H1 (cell line): ENCODE results near the gene VSTM2L. TPM values are rescaled to one million over a fixed set of nuclear protein-coding genes. Genes with fewer than 3 reads are reported as not detected.

Experiments used
- CTCF ChIA-PET: fragments of 300-600 bp; sonication (Branson Sonifier 250); formaldehyde crosslinking; loops from one replicate; lab custom pipeline; 2021; ENCODE audit not compliant: partially characterized antibody; lab: Charles Lee
- POLR2A ChIA-PET: fragments of 300-600 bp; sonication (Branson Sonifier 250); formaldehyde crosslinking; loops from one replicate; lab custom pipeline; 2021; ENCODE audit warnings: inconsistent platforms; ENCODE audit not compliant: partially characterized antibody; lab: Charles Lee
- DNase-seq, 2 experiments: peaks; one replicate each; pipeline versions ENCODE4 v3.0.0 to v3.0.0-alpha.2; 2010 to 2022; ENCODE audit warnings: low spot score in 2 of 2, low read depth in 1 of 2, mixed read lengths in 1 of 2
- FAIRE-seq: peaks from 2 replicates; lab custom pipeline; 2011; peaks lifted over from hg19 to GRCh38; lab: Jason Lieb, UNC
- H2AFZ ChIP-seq: 2 replicates; pipeline ENCODE4 v1.8.1; 2012; ENCODE audit warnings: low read length, inconsistent platforms
- H2AK5ac ChIP-seq: 2 replicates; pipeline ENCODE4 v1.6.1; 2013; ENCODE audit warnings: low read depth, low read length
- H2BK120ac ChIP-seq: replicated peaks from 2 replicates; pipeline ENCODE3; 2013; ENCODE audit warnings: low read depth, low read length, inconsistent platforms
- H2BK12ac ChIP-seq: 2 replicates; pipeline ENCODE4 v1.6.1; 2013; ENCODE audit warnings: low read depth, low read length
- H2BK15ac ChIP-seq: 2 replicates; pipeline ENCODE4 v1.6.1; 2013; ENCODE audit warnings: low read length
- H2BK20ac ChIP-seq: 2 replicates; pipeline ENCODE4 v1.6.1; 2013; ENCODE audit warnings: low read length
- H2BK5ac ChIP-seq: 2 replicates; pipeline ENCODE4 v1.6.1; 2013; ENCODE audit warnings: low read depth, low read length
- H3K14ac ChIP-seq: 2 replicates; pipeline ENCODE4 v1.6.1; 2013; ENCODE audit warnings: inconsistent platforms; ENCODE audit not compliant: insufficient read length
- H3K18ac ChIP-seq: 2 replicates; pipeline ENCODE4 v1.6.1; 2013; ENCODE audit warnings: low read length; ENCODE audit errors: extremely low read depth
- H3K23ac ChIP-seq: 2 replicates; pipeline ENCODE4 v1.6.1; 2013; ENCODE audit warnings: inconsistent platforms; ENCODE audit not compliant: insufficient read length
- H3K23me2 ChIP-seq: 2 replicates; pipeline ENCODE4 v1.6.1; 2013; ENCODE audit warnings: low read depth, low read length
- H3K27ac ChIP-seq: 2 replicates; pipeline ENCODE4 v1.6.1; 2011; ENCODE audit warnings: low read depth, low read length, inconsistent platforms
- H3K27me3 ChIP-seq, 4 experiments: replicated peaks in 1 of 4; 1 replicate in 1 of 4; 2 replicates in 3 of 4; pipeline versions ENCODE4 v1.6.1 to v1.8.1; 2011 to 2013; ENCODE audit warnings: low read length in 3 of 4, mild to moderate bottlenecking in 3 of 4, inconsistent platforms in 2 of 4, mixed read lengths in 2 of 4, moderate library complexity in 1 of 4; ENCODE audit not compliant: control insufficient read depth in 3 of 4, insufficient read depth in 3 of 4; ENCODE audit errors: extremely low read depth in 1 of 4
- H3K36me3 ChIP-seq, 4 experiments: 2 replicates each; pipeline versions ENCODE4 v1.6.1 to v1.8.1; 2011 to 2013; ENCODE audit warnings: mild to moderate bottlenecking in 4 of 4, low read length in 3 of 4, moderate library complexity in 2 of 4, control low read depth in 1 of 4, inconsistent platforms in 1 of 4; ENCODE audit not compliant: insufficient read depth in 4 of 4, control insufficient read depth in 2 of 4
- H3K4ac ChIP-seq: replicated peaks from 2 replicates; pipeline ENCODE3; 2013; ENCODE audit warnings: low read length, low read depth, mixed read lengths, inconsistent platforms; ENCODE audit not compliant: insufficient read length
- H3K4me1 ChIP-seq, 4 experiments: replicated peaks in 1 of 4; 1 replicate in 1 of 4; 2 replicates in 3 of 4; pipeline versions ENCODE4 v1.6.1 to v1.8.1; 2011 to 2013; ENCODE audit warnings: low read length in 3 of 4, inconsistent platforms in 2 of 4, mixed read lengths in 1 of 4; ENCODE audit not compliant: insufficient read depth in 4 of 4, control insufficient read depth in 3 of 4
- H3K4me2 ChIP-seq, 2 experiments: 2 replicates each; pipeline versions ENCODE4 v1.6.1 to v1.8.1; 2011 to 2013; ENCODE audit warnings: low read depth in 2 of 2, low read length in 2 of 2, control low read depth in 1 of 2, inconsistent platforms in 1 of 2, mild to moderate bottlenecking in 1 of 2; ENCODE audit not compliant: insufficient read depth in 1 of 2
- H3K4me3 ChIP-seq, 4 experiments: fragments of 200-600, 300-600 bp in 1 of 4; sonication (generic), shearing (Covaris generic), sonication (Bioruptor Twin) in 1 of 4; 2 replicates each; pipeline versions ENCODE4 v1.5.1 to v1.8.1; 2011 to 2016; ENCODE audit warnings: low read length in 4 of 4, low read depth in 3 of 4, control low read depth in 2 of 4, inconsistent platforms in 2 of 4, mild to moderate bottlenecking in 2 of 4, mixed read lengths in 1 of 4, moderate library complexity in 1 of 4; ENCODE audit not compliant: insufficient read depth in 2 of 4; ENCODE audit errors: extremely low read depth in 1 of 4
- H3K56ac ChIP-seq: replicated peaks from 2 replicates; pipeline ENCODE3; 2013; ENCODE audit warnings: low read depth, mild to moderate bottlenecking, mixed read lengths, low read length, inconsistent platforms; ENCODE audit not compliant: insufficient read length
- H3K79me1 ChIP-seq: 2 replicates; pipeline ENCODE4 v1.6.1; 2013; ENCODE audit warnings: low read depth, low read length, control low read depth
- H3K79me2 ChIP-seq, 2 experiments: 2 replicates each; pipeline versions ENCODE4 v1.6.1 to v1.8.1; 2012 to 2013; ENCODE audit warnings: low read length in 2 of 2, mild to moderate bottlenecking in 2 of 2, inconsistent platforms in 1 of 2; ENCODE audit not compliant: insufficient read depth in 2 of 2, control insufficient read depth in 1 of 2
- H3K9ac ChIP-seq, 4 experiments: replicated peaks in 1 of 4; 1 replicate in 1 of 4; 2 replicates in 3 of 4; pipeline versions ENCODE4 v1.6.1 to v1.8.1; 2011 to 2013; ENCODE audit warnings: low read depth in 3 of 4, low read length in 3 of 4, control low read depth in 2 of 4, mild to moderate bottlenecking in 2 of 4, moderate library complexity in 2 of 4, inconsistent platforms in 1 of 4; ENCODE audit errors: extremely low read depth in 1 of 4
- H3K9me3 ChIP-seq, 2 experiments: 2 replicates each; pipeline versions ENCODE4 v1.6.1 to v1.8.1; 2012 to 2013; ENCODE audit warnings: mild to moderate bottlenecking in 2 of 2, moderate library complexity in 2 of 2, control low read depth in 1 of 2, inconsistent platforms in 1 of 2, low read depth in 1 of 2, low read length in 1 of 2, mixed read lengths in 1 of 2; ENCODE audit not compliant: insufficient read depth in 2 of 2
- H4K20me1 ChIP-seq, 2 experiments: replicated peaks in 1 of 2; 2 replicates each; pipeline versions ENCODE3 to v1.8.1; 2011 to 2013; ENCODE audit warnings: inconsistent platforms in 2 of 2, low read length in 2 of 2, mild to moderate bottlenecking in 1 of 2; ENCODE audit not compliant: insufficient read depth in 2 of 2, control insufficient read depth in 1 of 2
- H4K5ac ChIP-seq: 2 replicates; pipeline ENCODE4 v1.6.1; 2013; ENCODE audit warnings: low read length, low read depth, mixed read lengths, inconsistent platforms; ENCODE audit not compliant: insufficient read length
- H4K8ac ChIP-seq: 2 replicates; pipeline ENCODE4 v1.8.0; 2013; ENCODE audit warnings: mild to moderate bottlenecking, moderate library complexity, low read length, inconsistent platforms; ENCODE audit not compliant: insufficient read depth; ENCODE audit errors: extremely low read depth
- H4K91ac ChIP-seq: replicated peaks from 2 replicates; pipeline ENCODE3; 2013; ENCODE audit warnings: low read length, mixed read lengths, inconsistent platforms; ENCODE audit not compliant: insufficient read length
- ASH2L ChIP-seq: fragments of 200-600, 300-600 bp; sonication (generic); IDR thresholded peaks from one replicate; pipeline ENCODE4 v1.7.1; 2017; ENCODE audit warnings: low read length
- EZH2 ChIP-seq: fragments of 200-600 bp; sonication (generic); IDR thresholded peaks from 2 replicates; pipeline ENCODE4 v1.7.1; 2012; ENCODE audit warnings: low read depth, mild to moderate bottlenecking, moderate library complexity, low read length, inconsistent platforms; ENCODE audit not compliant: severe bottlenecking
- JUND ChIP-seq: IDR thresholded peaks from 2 replicates; pipeline ENCODE4 v1.6.1; 2011; ENCODE audit warnings: mild to moderate bottlenecking, improper control_type of control experiment, low read length
- KDM4A ChIP-seq: IDR thresholded peaks from one replicate; pipeline ENCODE4 v1.7.1; 2012; ENCODE audit warnings: low read depth, mild to moderate bottlenecking, moderate library complexity, low read length, inconsistent platforms; ENCODE audit not compliant: severe bottlenecking
- POLR2AphosphoS5 ChIP-seq: IDR thresholded peaks from 2 replicates; pipeline ENCODE4 v1.6.1; 2011; ENCODE audit warnings: low read depth, low read length
- RNF2 ChIP-seq: fragments of 200-900, 300-1000 bp; sonication (generic); IDR thresholded peaks from 2 replicates; pipeline ENCODE4 v1.7.1; 2016; ENCODE audit warnings: borderline replicate concordance, low read depth, mild to moderate bottlenecking, antibody characterized with exemption, low read length; ENCODE audit not compliant: poor library complexity, severe bottlenecking; ENCODE audit errors: missing control alignments
- SAP30 ChIP-seq: fragments of 300-600 bp; sonication (generic); IDR thresholded peaks from 2 replicates; pipeline ENCODE4 v1.7.1; 2012; ENCODE audit warnings: low read length, moderate library complexity, mild to moderate bottlenecking, inconsistent platforms; ENCODE audit not compliant: insufficient read depth, insufficient replicate concordance
- SIN3A ChIP-seq, 2 experiments: IDR thresholded peaks in 1 of 2; conservative IDR thresholded peaks in 1 of 2; 2 replicates each; pipeline ENCODE4 v1.6.1; 2011 to 2012; ENCODE audit warnings: low read length in 2 of 2, improper control_type of control experiment in 1 of 2, low read depth in 1 of 2, mild to moderate bottlenecking in 1 of 2
- TBP ChIP-seq: IDR thresholded peaks from 2 replicates; pipeline ENCODE4 v1.6.1; 2011; ENCODE audit warnings: low read depth, low read length, improper control_type of control experiment
- TEAD4 ChIP-seq: IDR thresholded peaks from 2 replicates; pipeline ENCODE4 v1.6.1; 2012; ENCODE audit warnings: low read depth, low read length, inconsistent platforms, mixed read lengths
- USF2 ChIP-seq: IDR thresholded peaks from 2 replicates; pipeline ENCODE4 v1.6.1; 2011; ENCODE audit warnings: low read length, improper control_type of control experiment
- YY1 ChIP-seq: IDR thresholded peaks from 2 replicates; pipeline ENCODE4 v1.6.1; 2011; ENCODE audit warnings: low read depth, mild to moderate bottlenecking, low read length
- WGBS, 2 experiments: shearing (Covaris generic) in 1 of 2; methylation state at CpG; one replicate each; pipeline versions ENCODE4 v1.1.6 to v1.1.7; 2013 to 2015; ENCODE audit warnings: low lambda C conversion rate in 2 of 2, mixed read lengths in 2 of 2, inconsistent platforms in 1 of 2, low coverage in 1 of 2, missing lambda C conversion rate in 1 of 2; ENCODE audit not compliant: insufficient replicate concordance in 2 of 2, insufficient coverage in 1 of 2, insufficient read length in 1 of 2; ENCODE audit errors: extremely low coverage in 1 of 2, missing lambda C conversion rate in 1 of 2; 5-methylcytosine and 5-hydroxymethylcytosine counted together
- polyA plus RNA-seq, 7 experiments: library from polyadenylated mRNA; depleted of rRNA in 3 of 7; stranded (reverse) in 5 of 7; unstranded in 2 of 7; fragments of >200 nt in 5 of 7; fragments of 200-250 nt in 2 of 7; gene quantifications; 1 replicate in 5 of 7; 2 replicates in 1 of 7; 4 replicates in 1 of 7; pipeline versions ENCODE4 v1.2.1 to v1.2.3, GENCODE V29; 2011 to 2013; ENCODE audit warnings: missing spikeins in 2 of 7, mixed read lengths in 2 of 7
- total RNA-seq: library from RNA; stranded (reverse); fragmentation: NEBNext Ultra II Directional; extraction: Animal tissue kit (Norgen Biotek cat#: 25700); gene quantifications from 2 replicates; pipeline ENCODE4 v1.2.1, GENCODE V29; 2021

Gene VSTM2L
- total and polyA plus RNA-seq, 2 of the 8 experiments (the other 6 are each of a cell fraction or from before 2014, with no cell fraction given) = 1.3 to 3.2 TPM

- Histone ChIP-seq H3K79me2 (no peaks in the 10 kb centered on the region), H3K4me2 (peak overlapping the region in 1 of 2 experiments; percentile 32; a peak in 1 of 4 replicates), H4K91ac (no peak overlapping the region), H2BK12ac (no peak overlapping the region; the same call in 1 of the 2 replicates), H3K4ac (no peak overlapping the region), H3K4me3 (peak overlapping the region in 1 of 4 experiments; percentile 1; a peak in 1 of 8 replicates), H4K8ac (no peak overlapping the region), H3K4me1 (peaks cover 0 to 17% (median 5%) of the 10 kb centered on the region in 4 experiments; a peak in 6 of 7 replicates), H2BK120ac (no peak overlapping the region), H2AFZ (no peak overlapping the region), H3K36me3 (no peaks in the 10 kb centered on the region), H2BK15ac (no peak overlapping the region), H2AK5ac (no peak overlapping the region), H3K79me1 (no peaks in the 10 kb centered on the region), H3K14ac (no peak overlapping the region), H2BK5ac (no peak overlapping the region), H2BK20ac (no peak overlapping the region; the same call in 1 of the 2 replicates), H3K27me3 (no peaks in the 10 kb centered on the region), H3K9me3 (no peaks in the 10 kb centered on the region), H4K5ac (no peak overlapping the region), H3K56ac (no peak overlapping the region), H3K23ac (no peak overlapping the region), H3K23me2 (no peaks in the 10 kb centered on the region), H3K9ac (no peak overlapping the region; a peak in 1 of 7 replicates), H3K27ac (no peak overlapping the region), H3K18ac (peak overlapping the region; percentile 42; the same call in 1 of the 2 replicates), H4K20me1 (no peaks in the 10 kb centered on the region)
- CTCF ChIA-PET = interaction anchor here (1.0 to 5.7 kb wide), 4 partner anchors 10 to 368 kb away, joined by 3 to 42 read pairs (median 6); no protein-coding TSS in a partner anchor
- POLR2A ChIA-PET = interaction anchor here (0.8 to 3.3 kb wide), 2 partner anchors 10 to 48 kb away, joined by 3 to 8 read pairs; no protein-coding TSS in a partner anchor
- DNase-seq (no peak), FAIRE-seq (no peak)
- no peak for TF ChIP-seq ASH2L
- no peak for TF ChIP-seq SIN3A (conservative IDR thresholded peaks at IDR 0.05 in 1 of 2, IDR thresholded peaks at IDR 0.05 in 1 of 2; ENCODE audit: low read depth in 1 of 2, low read length in 2 of 2)
- no peak for TF ChIP-seq POLR2AphosphoS5
- no peak for TF ChIP-seq KDM4A
- no peak for TF ChIP-seq TBP
- TF ChIP-seq SAP30 = no peak
- no peak for TF ChIP-seq RNF2
- no peak for TF ChIP-seq YY1
- TF ChIP-seq TEAD4 = no peak
- no peak for TF ChIP-seq JUND
- no peak for TF ChIP-seq USF2
- TF ChIP-seq EZH2 = no peak
- WGBS, 2 experiments = 83% methylated on average over 4 of the region's 4 CpGs; no CpG with 5 or more reads in 1 of the 2 experiments
Measured at GRCh38 chr20:37932919-37933318, 30.0 kb downstream of the VSTM2L start.
